ENCODE measurements around the gene CRAT.

GRCh38 chr9:129075996-129076639 lies 34.5 kb downstream of the CRAT start:
- TF ChIP-seq CTCF (IDR thresholded peaks at IDR 0.05) (no peak), POLR2A (IDR thresholded peaks at IDR 0.05) (no peak)

Measured in heart left ventricle (tissue), 13 donors.